Rectal smooth muscle tissue (tissue), 1 donor: ENCODE measurements around the gene TSC22D1.

Experiments used
- H3K27ac ChIP-seq: one replicate; pipeline ENCODE4 v1.7.0; 2013; ENCODE audit warnings: low read depth, low read length, inconsistent platforms
- H3K27me3 ChIP-seq: one replicate; pipeline ENCODE4 v1.7.0; 2013; ENCODE audit warnings: low read length; ENCODE audit not compliant: control insufficient read depth, insufficient read depth
- H3K36me3 ChIP-seq: one replicate; pipeline ENCODE4 v1.7.0; 2013; ENCODE audit warnings: low read length; ENCODE audit not compliant: control insufficient read depth, insufficient read depth
- H3K4me1 ChIP-seq: one replicate; pipeline ENCODE4 v1.7.0; 2013; ENCODE audit warnings: low read length; ENCODE audit not compliant: control insufficient read depth, insufficient read depth
- H3K4me3 ChIP-seq: one replicate; pipeline ENCODE4 v1.7.0; 2013; ENCODE audit warnings: low read length
- H3K9ac ChIP-seq: one replicate; pipeline ENCODE4 v1.7.0; 2013; ENCODE audit warnings: low read length

TSC22D1 gene

DNA sequence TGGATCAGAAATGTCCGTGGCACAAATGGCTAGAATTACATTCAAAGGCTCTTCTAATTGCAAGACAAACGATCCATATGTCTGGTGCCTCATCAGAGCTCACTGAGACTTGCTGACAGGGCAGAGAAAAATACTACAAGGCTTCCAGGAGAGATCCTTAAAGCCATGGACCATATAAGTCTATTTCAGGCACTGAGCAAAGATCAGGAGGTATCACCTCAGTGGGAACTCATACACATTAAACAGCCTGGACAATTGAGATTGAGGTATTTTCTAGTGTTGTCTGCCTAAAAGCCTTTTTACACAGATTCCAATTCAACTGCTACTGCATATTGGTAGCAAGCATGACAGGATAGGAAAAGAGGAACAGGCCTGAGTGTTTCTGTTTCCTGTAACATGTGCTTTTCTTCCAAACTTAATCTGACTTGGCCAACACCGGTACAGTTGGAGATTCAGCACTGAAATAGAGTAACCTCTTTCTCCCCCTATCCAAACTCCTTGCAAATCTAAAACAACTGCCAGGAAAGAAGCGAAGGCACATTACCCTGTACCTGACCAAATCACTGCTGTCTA is 136.6 kb downstream of the TSC22D1 start:
- H3K36me3 ChIP-seq = peaks cover under 1% of the 10 kb centered on the region
- H3K27me3 ChIP-seq = no peaks in the 10 kb centered on the region
- H3K4me3 ChIP-seq = no peak overlapping the region
- no peak overlapping the region for H3K9ac ChIP-seq
- no peak overlapping the region for H3K27ac ChIP-seq
- H3K4me1 ChIP-seq = peaks cover 10% of the 10 kb centered on the region

DNA sequence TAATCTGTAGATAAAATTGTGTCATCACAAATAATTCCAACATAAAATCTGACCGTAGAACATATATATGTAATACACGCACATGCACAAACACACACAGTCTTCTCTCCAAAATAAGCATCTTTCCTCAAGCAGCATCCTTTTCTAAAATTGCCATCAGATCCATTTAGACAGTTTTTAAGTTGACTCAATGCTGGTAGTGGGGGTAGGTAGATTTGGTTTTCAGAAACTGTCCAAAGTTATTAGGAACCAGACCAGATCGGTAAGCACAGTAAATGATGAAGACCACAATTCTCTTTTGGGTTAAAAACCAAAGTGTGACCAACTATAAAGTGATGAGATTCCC is 137.9 kb downstream of the TSC22D1 start:
- Histone ChIP-seq H3K36me3 (peaks cover 7% of the 10 kb centered on the region), H3K9ac (no peak overlapping the region), H3K27ac (no peak overlapping the region), H3K4me1 (peaks cover 15% of the 10 kb centered on the region), H3K4me3 (no peak overlapping the region), H3K27me3 (no peaks in the 10 kb centered on the region)

DNA sequence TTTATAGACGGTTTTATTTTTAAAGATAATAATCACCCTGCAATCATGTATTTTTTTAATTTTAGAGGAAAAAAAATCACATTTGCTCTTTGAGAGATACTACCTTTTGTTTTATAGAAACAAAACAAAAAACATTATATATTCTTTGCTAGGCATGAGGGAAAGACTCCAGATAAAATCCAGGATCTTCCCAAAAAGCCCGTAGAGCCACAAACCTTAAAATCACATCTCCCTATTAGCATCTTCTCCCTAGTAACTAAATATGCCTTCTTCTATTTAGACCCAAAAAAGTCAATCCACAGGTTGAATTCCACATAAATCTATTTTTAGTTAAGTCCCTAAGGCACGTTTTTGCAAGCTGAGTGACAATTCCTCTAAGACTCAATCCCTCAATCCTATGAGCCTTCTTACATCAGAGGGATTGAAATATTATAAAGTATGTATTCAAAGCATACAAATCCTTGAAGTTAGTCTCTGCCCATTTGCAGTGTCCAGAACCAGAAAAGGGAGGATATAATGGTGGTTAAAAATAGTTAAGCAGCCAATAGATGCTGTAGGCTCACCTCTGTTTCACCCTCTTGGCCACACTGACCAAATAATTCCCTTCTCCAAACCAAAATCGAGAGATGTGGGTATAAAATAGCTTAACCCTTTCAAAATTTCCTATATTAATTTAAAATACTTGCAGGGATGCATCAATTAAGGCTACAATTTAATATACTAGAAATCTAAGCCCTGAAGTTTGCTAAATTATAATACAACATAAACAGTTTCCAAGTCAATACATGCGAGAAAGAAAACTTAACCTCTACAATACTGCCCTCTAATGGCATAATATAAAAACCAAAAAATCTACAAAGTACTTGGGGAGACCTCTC is 138.5 kb downstream of the TSC22D1 start:
- peaks cover 7% of the 10 kb centered on the region for H3K36me3 ChIP-seq
- H3K27ac ChIP-seq = peak overlapping the region; percentile 84
- peaks cover 15% of the 10 kb centered on the region for H3K4me1 ChIP-seq
- no peaks in the 10 kb centered on the region for H3K27me3 ChIP-seq
- no peak overlapping the region for H3K9ac ChIP-seq
- H3K4me3 ChIP-seq = peak overlapping the region; percentile 69

DNA sequence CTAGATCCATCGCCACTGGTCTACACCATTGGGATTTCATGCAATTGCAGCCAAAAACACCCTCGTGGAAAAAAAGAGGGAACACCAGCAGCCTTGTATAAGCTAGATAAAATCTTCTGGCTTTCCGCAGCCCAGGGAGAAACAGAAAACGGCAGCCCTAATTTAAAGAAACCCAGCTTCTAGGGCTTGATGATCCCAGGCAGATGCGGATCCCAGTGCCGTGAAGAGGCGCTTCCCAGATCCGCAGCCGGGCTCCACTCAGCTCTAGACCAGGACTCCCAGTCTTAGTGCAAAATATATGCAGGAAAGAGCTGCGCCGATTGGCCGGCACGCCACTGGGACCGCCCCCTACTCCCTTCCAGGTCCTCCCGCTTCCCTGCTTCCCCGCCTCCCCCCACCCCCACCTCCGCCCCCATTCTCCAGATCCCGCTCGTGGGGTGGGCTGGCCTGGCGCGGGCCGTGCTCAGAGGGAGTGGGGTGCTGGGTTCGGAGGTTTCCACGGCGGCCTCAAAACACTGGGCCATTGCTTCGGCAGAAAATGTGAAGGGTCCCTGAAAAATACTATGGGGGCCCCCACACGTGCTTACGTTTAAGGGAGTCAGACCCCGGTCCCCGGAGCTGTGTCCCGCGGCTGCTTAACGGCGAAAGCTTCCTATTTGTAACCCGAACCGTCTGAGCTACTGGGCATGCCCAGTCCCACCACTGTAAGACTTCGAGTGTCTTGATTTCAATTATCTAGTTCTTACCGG is 139.4 kb downstream of the TSC22D1 start:
- Histone ChIP-seq H3K27ac (peak overlapping the region; percentile 84), H3K9ac (peak overlapping the region; percentile 59), H3K27me3 (no peaks in the 10 kb centered on the region), H3K4me3 (peak overlapping the region; percentile 92), H3K36me3 (peaks cover 7% of the 10 kb centered on the region), H3K4me1 (peaks cover 13% of the 10 kb centered on the region)

DNA sequence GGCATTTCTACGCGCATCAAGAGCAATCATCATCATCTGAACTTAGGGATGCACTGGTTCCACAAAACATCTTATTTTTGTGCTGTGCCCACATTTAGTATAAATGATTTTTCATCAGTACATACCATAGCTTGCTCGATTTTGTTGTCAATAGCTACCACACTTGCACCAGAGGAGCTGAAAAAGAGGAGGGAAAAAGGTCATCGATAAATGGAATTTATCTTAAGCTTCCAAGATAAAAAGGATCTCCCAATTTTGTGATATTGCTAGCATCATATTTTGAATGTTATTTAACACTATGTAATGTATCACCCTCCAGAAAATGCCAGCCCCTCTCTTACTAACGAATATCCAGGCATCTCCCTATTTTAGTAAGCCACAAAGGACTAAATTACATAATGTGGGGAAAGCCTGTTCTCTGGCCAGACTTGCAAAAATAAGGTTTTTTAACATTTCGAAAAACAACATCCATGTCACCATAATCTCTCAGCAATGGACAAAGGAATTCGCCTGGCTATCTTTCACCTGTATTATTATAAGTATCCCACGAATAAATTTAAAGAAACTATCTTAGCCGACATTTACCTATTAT is 140.1 kb downstream of the TSC22D1 start:
- peak overlapping the region; percentile 81 for H3K27ac ChIP-seq
- H3K4me1 ChIP-seq = peaks cover 13% of the 10 kb centered on the region
- H3K9ac ChIP-seq = peak overlapping the region; percentile 59
- H3K36me3 ChIP-seq = peaks cover 7% of the 10 kb centered on the region
- H3K27me3 ChIP-seq = no peaks in the 10 kb centered on the region
- H3K4me3 ChIP-seq = peak overlapping the region; percentile 92

DNA sequence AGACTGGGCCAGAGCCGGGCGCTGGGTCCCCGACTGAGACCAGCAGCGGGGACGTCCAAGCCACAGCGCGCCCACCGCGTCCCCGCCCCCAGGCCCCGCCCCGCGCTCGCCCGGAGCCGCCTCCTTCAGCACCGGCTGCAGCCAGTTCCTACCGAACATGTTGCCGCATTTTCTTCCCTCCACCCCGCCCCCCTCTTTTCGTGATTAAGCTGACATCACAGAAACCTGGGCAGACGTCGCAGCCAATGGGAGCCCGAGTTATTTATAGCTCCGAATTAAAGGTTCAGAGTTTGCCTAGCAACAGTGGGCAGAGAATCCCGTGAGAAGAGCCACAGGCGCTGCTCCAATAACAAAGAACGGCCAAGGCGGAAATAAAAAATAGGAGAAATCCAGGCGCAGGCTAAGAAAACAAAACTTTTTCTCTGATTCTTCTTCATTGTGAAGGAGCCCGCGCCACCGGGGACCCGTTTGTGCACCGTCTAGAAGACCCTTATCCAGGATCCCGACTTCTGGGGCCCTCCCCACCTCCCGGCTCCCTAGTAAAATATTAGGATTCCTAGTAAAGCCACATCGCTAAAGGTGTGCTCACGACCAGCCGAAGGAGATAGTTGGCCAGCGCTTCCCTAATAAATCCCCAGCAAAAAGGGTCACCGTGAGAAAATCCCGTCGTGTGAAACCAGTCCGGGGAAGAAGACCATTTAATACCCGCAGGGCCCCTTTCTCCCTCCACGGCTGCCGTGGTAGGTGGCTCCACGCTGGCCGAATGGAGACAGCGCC is 140.8 kb downstream of the TSC22D1 start:
- peak overlapping the region; percentile 81 for H3K27ac ChIP-seq

DNA sequence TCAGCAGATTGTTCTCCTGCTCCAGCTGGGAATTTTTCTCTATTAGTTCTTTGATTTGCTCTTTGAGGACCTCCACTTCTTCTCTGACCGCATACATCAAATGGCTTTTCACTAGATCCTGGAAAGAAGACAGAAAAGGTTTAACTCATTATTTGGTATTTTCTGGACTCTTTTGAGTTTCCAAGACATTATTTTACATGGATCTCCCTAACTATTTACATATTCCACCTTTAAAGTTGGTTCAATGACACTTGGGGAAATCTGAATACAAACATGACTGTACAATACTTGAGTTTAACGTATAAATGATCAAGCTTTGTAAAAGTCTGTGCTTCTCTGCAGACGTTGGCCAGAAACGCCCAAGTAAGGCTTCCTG is 141.4 kb downstream of the TSC22D1 start:
- Histone ChIP-seq H3K27me3 (no peaks in the 10 kb centered on the region), H3K4me3 (peak overlapping the region; percentile 76), H3K36me3 (peaks cover 7% of the 10 kb centered on the region), H3K4me1 (peaks cover 13% of the 10 kb centered on the region), H3K9ac (peak overlapping the region; percentile 22), H3K27ac (peak overlapping the region; percentile 81)

More for the DNA sequence above, 140.8 kb downstream of the TSC22D1 start:
- peaks cover 7% of the 10 kb centered on the region for H3K36me3 ChIP-seq
- H3K27me3 ChIP-seq = no peaks in the 10 kb centered on the region
- peak overlapping the region; percentile 92 for H3K4me3 ChIP-seq
- H3K9ac ChIP-seq = peak overlapping the region; percentile 59
- peaks cover 13% of the 10 kb centered on the region for H3K4me1 ChIP-seq

DNA sequence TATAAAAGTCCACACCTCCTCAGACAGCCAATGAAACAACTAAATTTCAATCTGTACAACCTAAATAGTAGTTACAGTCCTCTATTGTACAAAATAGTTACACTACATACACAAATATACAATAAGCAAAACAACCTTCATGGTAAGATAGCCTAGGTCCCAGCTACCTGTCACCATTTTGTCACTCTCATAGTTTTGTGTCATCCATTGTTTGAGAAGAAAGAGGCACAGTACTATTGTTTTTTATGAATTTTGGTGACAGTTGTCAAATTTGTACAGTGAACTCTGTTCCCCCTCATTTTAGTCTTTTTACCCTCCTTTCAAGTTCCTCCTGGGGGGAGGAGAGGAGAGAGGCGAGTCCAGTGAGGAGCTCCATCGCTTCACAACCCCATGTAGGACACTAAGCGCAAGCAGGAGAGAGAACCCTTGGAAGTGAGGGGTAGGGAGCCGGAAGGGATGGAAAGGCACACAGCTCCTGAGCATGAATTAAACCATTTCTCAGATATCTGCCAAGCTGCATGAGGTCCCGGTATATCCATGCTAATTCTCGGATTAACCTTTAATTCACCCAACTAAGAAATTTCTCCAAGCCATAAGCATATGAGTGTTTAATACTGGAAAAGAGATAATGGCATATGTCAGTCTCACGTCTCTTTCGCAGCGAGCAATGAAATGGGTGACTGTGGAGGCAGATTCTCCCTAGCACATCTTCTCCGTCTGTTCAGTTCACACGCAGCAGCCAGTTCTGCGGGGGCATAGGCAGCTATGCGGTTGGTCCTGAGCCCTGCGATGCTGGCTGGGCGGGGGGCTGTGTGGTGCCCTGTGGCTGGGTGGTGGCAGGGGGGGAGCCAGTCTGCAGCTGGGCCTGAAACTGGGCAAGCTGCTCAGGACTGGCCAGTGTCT is 142.0 kb downstream of the TSC22D1 start:
- H3K4me3 ChIP-seq = peak overlapping the region; percentile 76
- H3K4me1 ChIP-seq = peaks cover 10% of the 10 kb centered on the region

DNA sequence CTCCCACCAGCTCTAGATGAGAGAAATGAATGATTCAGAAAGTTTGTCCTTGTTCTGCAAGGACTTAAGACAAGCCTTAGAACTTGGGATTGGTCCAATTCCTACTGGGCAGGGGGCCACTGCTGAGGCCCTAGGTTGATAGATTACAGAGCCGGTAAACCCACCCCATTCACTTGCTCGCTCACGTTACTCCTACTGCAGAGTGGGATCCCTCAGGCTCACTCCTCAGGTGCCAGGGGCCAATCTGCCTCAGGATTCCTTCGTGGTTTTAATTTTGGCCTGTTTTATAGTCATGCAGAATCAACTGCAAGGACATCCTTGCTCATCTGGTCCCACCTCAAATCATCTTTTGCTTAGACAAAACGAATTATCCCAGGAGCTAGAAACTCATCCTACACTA is 143.5 kb downstream of the TSC22D1 start:
- Histone ChIP-seq H3K4me3 (no peak overlapping the region), H3K4me1 (peaks cover 8% of the 10 kb centered on the region), H3K27me3 (no peaks in the 10 kb centered on the region), H3K36me3 (peaks cover 7% of the 10 kb centered on the region), H3K27ac (no peak overlapping the region), H3K9ac (no peak overlapping the region)

More for the DNA sequence above, 142.0 kb downstream of the TSC22D1 start:
- Histone ChIP-seq H3K36me3 (peaks cover 7% of the 10 kb centered on the region), H3K27ac (peak overlapping the region; percentile 81), H3K9ac (no peak overlapping the region), H3K27me3 (no peaks in the 10 kb centered on the region)

DNA sequence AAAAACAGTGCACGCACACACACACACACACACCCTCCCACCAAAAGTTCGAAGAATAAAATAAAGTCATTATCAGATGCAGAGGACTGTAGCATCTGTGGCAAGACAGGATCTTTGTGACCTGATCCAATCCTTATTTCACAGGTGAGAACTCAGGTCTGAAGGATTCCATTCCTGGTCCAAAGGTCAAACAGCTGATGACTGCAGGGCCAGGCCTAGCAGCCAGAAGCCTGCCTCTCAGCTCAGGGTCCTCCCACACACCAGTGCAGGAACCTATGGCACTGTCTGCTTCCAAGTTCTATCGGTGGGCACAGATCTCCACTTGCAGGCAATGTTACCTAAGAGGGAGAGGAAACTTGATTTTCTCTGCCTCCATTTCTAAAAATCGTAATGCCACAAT is 145.0 kb downstream of the TSC22D1 start:
- H3K4me1 ChIP-seq = peaks cover 4% of the 10 kb centered on the region
- no peaks in the 10 kb centered on the region for H3K27me3 ChIP-seq
- peaks cover 7% of the 10 kb centered on the region for H3K36me3 ChIP-seq
- H3K4me3 ChIP-seq = no peak overlapping the region
- H3K9ac ChIP-seq = no peak overlapping the region
- no peak overlapping the region for H3K27ac ChIP-seq

DNA sequence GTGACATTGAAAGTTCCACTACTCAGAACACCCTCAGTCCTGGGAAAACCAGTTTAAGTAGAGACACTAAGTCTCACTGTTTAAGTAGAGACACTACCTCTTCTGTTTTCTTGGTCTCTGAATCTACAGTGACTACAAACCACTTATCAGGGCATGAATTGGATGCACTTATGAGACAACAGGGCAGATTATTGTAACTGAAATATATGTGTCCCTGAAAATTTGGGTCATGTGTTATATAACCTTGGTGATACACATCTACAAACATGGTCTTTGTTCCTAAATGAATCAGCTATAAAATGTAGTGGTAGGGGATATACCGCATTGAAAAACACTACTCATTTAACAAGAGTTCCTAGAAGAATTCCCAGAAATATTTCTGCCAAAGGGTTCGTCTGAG is 146.8 kb downstream of the TSC22D1 start:
- no peak overlapping the region for H3K27ac ChIP-seq
- peaks cover 5% of the 10 kb centered on the region for H3K36me3 ChIP-seq
- H3K27me3 ChIP-seq = no peaks in the 10 kb centered on the region
- H3K4me1 ChIP-seq = peaks cover 4% of the 10 kb centered on the region
- H3K9ac ChIP-seq = no peak overlapping the region
- H3K4me3 ChIP-seq = no peak overlapping the region
